ENCODE results near the gene TTC31.

DNA sequence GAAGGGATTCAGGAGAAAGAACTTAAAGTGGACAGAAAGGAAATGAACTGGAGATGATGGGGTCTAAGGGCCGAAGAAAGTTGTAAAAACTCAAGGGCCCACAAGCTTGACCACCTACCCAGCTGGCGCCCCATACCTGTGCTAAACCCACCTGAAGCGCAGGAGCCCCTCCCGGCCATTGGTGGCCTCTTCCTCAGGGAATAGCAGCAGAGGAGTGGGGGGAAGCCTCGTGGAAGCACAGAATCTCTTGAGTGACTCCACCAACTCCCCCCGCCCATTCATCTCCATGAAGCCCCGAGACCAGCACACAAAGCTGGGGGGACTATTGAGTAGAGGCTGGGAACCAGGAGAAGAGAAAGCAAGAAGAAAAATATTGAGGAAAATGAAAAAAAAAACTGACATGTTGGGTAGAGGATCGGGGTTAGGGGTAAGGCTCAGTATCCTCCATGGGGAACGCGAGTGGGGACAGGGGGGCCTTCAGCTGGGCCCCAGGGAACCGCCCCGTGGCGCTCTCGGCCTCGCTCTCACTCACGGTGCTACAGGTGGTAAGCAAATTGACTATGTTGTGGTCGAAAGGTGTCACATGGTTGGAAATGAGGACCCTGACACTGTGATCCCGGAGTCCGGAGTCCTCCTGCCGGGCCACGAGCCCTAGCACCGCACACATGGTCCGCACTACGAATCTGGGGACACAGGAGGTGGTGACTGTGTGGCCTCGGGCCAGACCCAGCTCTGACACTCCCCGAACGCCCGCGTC is 45.9 kb downstream of the TTC31 start:
- TF ChIP-seq, protein P1, sequence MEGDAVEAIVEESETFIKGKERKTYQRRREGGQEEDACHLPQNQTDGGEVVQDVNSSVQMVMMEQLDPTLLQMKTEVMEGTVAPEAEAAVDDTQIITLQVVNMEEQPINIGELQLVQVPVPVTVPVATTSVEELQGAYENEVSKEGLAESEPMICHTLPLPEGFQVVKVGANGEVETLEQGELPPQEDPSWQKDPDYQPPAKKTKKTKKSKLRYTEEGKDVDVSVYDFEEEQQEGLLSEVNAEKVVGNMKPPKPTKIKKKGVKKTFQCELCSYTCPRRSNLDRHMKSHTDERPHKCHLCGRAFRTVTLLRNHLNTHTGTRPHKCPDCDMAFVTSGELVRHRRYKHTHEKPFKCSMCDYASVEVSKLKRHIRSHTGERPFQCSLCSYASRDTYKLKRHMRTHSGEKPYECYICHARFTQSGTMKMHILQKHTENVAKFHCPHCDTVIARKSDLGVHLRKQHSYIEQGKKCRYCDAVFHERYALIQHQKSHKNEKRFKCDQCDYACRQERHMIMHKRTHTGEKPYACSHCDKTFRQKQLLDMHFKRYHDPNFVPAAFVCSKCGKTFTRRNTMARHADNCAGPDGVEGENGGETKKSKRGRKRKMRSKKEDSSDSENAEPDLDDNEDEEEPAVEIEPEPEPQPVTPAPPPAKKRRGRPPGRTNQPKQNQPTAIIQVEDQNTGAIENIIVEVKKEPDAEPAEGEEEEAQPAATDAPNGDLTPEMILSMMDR (IDR thresholded peaks at IDR 0.05) = no peak
- TF ChIP-seq POLR2AphosphoS5 (IDR thresholded peaks at IDR 0.05; ENCODE audit: low read depth, low read length) (no peak), REST (IDR thresholded peaks at IDR 0.05; ENCODE audit: insufficient read depth in 1 of 2, low read depth in 2 of 2, low read length in 1 of 2) (no peak)

All from Panc1 (cell line).